ENCODE data around the gene EPS15. TPM values are rescaled to one million over a fixed set of nuclear protein-coding genes. Genes with fewer than 3 reads are reported as not detected.

EPS15 gene
- total and polyA plus RNA-seq, 7 donors, result 16.4 to 131 (median 72.4) TPM

GRCh38 chr1:51549016-51549619, 30.1 kb upstream of the EPS15 start:
- no peaks in the 10 kb centered on the region for H3K27me3 ChIP-seq
- no peak overlapping the region for H3K27ac ChIP-seq
- WGBS, 2 donors, result 65 to 79% methylated on average over 3 of the region's 3 CpGs
- H3K4me3 ChIP-seq, result no peak overlapping the region
- TF ChIP-seq POLR2AphosphoS5 (IDR thresholded peaks at IDR 0.05), result no peak
- no peak for TF ChIP-seq EP300 (IDR thresholded peaks at IDR 0.05)
- TF ChIP-seq POLR2A (IDR thresholded peaks at IDR 0.05), result no peak
- no peak for TF ChIP-seq CTCF (IDR thresholded peaks at IDR 0.05)
- H3K36me3 ChIP-seq, result no peaks in the 10 kb centered on the region
- H3K4me1 ChIP-seq, result no peaks in the 10 kb centered on the region
- DNase-seq, result no peak
- no peaks in the 10 kb centered on the region for H3K9me3 ChIP-seq
- intact Hi-C loops (cut with DNase I), result no loop called here

- Histone ChIP-seq H3K36me3 (no peaks in the 10 kb centered on the region), H3K9me3 (no peaks in the 10 kb centered on the region), H3K27me3 (no peaks in the 10 kb centered on the region), H3K27ac (no peak overlapping the region), H3K4me3 (no peak overlapping the region), H3K4me1 (no peaks in the 10 kb centered on the region)
- no peak for TF ChIP-seq POLR2AphosphoS5 (IDR thresholded peaks at IDR 0.05)
- no peak for TF ChIP-seq POLR2A (IDR thresholded peaks at IDR 0.05)
- DNase-seq, result no peak
- WGBS, 2 donors, result 91 to 94% methylated on average over 2 of the region's 2 CpGs
- intact Hi-C loops (cut with DNase I), result no loop called here
These were observed 24.8 kb upstream of the EPS15 start for GRCh38 chr1:51543858-51544257.

- TF ChIP-seq CTCF (IDR thresholded peaks at IDR 0.05) (no peak), POLR2AphosphoS5 (IDR thresholded peaks at IDR 0.05) (no peak), EP300 (IDR thresholded peaks at IDR 0.05) (no peak), POLR2A (IDR thresholded peaks at IDR 0.05) (no peak)
- Histone ChIP-seq H3K27ac (no peak overlapping the region), H3K36me3 (no peaks in the 10 kb centered on the region), H3K4me1 (no peaks in the 10 kb centered on the region), H3K4me3 (no peak overlapping the region), H3K9me3 (peaks cover 0 to 3% (median 0%) of the 10 kb centered on the region in 4 donors), H3K27me3 (no peaks in the 10 kb centered on the region)
- intact Hi-C loops (cut with DNase I), result no loop called here
- no peak for DNase-seq
- 80 to 88% methylated on average over 4 of the region's 4 CpGs for WGBS, 2 donors
These were observed 23.3 kb upstream of the EPS15 start for GRCh38 chr1:51542158-51542953.

GRCh38 chr1:51541313-51542050, 22.4 kb upstream of the EPS15 start:
- Histone ChIP-seq H3K4me3 (no peak overlapping the region), H3K9me3 (peaks cover 0 to 3% (median 0%) of the 10 kb centered on the region in 4 donors), H3K4me1 (no peaks in the 10 kb centered on the region), H3K27me3 (no peaks in the 10 kb centered on the region), H3K27ac (no peak overlapping the region), H3K36me3 (no peaks in the 10 kb centered on the region)
- 36 to 75% methylated on average over 2 of the region's 2 CpGs for WGBS, 2 donors
- DNase-seq, result no peak
- TF ChIP-seq CTCF (IDR thresholded peaks at IDR 0.05) (no peak), POLR2A (IDR thresholded peaks at IDR 0.05) (no peak), EP300 (IDR thresholded peaks at IDR 0.05) (no peak)
- intact Hi-C loops (cut with DNase I), result no loop called here

GRCh38 chr1:51537568-51537967, 18.5 kb upstream of the EPS15 start:
- no peak overlapping the region for H3K4me3 ChIP-seq
- no peaks in the 10 kb centered on the region for H3K27me3 ChIP-seq
- H3K4me1 ChIP-seq, result peaks cover 0 to 11% (median 2%) of the 10 kb centered on the region in 4 donors
- DNase-seq, result no peak
- TF ChIP-seq EP300 (IDR thresholded peaks at IDR 0.05) (no peak), POLR2AphosphoS5 (IDR thresholded peaks at IDR 0.05) (no peak), POLR2A (IDR thresholded peaks at IDR 0.05) (no peak), CTCF (IDR thresholded peaks at IDR 0.05) (no peak)
- H3K36me3 ChIP-seq, result no peaks in the 10 kb centered on the region
- no peak overlapping the region for H3K27ac ChIP-seq
- intact Hi-C loops (cut with DNase I), result no loop called here
- 95 to 100% methylated on average over 1 of the region's 1 CpG for WGBS, 2 donors
- H3K9me3 ChIP-seq, result peaks cover 0 to 3% (median 0%) of the 10 kb centered on the region in 4 donors
